ENCODE measurements around the gene HOXA3. TPM values are rescaled to one million over a fixed set of nuclear protein-coding genes. Genes with fewer than 3 reads are reported as not detected.

HOXA3 gene
- total and polyA plus RNA-seq, 2 donors (not counting 1 experiment from before 2014, with no cell fraction given): 0.68 to 1.5 TPM

DNA sequence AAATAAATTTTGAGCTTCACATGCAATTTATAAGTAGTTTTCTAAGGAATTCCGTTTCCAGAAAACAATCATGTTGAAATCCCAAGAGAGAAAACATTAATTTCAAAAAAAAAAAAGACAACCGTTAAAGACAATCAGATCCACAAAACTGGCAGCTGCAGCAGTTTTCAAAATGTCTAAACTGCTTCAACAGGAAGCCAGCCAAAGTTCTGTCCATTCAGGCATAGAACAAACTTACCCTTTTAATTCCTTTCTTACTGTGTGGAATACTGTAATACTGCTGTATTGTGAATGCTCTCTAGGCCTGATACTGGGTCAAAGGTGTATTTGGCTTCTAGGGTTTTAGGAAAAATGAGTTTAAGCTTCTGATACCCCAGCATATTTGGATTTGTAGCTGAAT is 88.2 kb downstream of the HOXA3 start:
- Histone ChIP-seq H3K4me3 (replicated peaks in 1 of 4; ENCODE audit: control extremely low read depth in 1 of 4, insufficient read depth in 1 of 4, low read depth in 3 of 4, low read length in 4 of 4) (no peak overlapping the region), H2AFZ (ENCODE audit: low read length) (no peak overlapping the region), H3K4me2 (ENCODE audit: extremely low read depth, insufficient read depth, low read length) (no peak overlapping the region), H3K9me3 (ENCODE audit: control insufficient read depth, insufficient read depth, low read depth, low read length) (no peaks in the 10 kb centered on the region), H3K27ac (ENCODE audit: insufficient read depth, low read length) (no peak overlapping the region), H3K9ac (ENCODE audit: insufficient read depth, low read length) (no peak overlapping the region), H3K27me3 (ENCODE audit: control insufficient read depth, insufficient read depth, low read length) (no peaks in the 10 kb centered on the region), H3K36me3 (ENCODE audit: control insufficient read depth, insufficient read depth, low read length) (no peaks in the 10 kb centered on the region), H3K79me2 (ENCODE audit: control insufficient read depth, insufficient read depth, low read length) (no peaks in the 10 kb centered on the region), H4K20me1 (ENCODE audit: control insufficient read depth, extremely low read depth, insufficient read depth, low read length) (no peaks in the 10 kb centered on the region), H3K4me1 (ENCODE audit: control insufficient read depth, extremely low read depth, insufficient read depth, low read length) (no peaks in the 10 kb centered on the region)
- TF ChIP-seq, protein P1, sequence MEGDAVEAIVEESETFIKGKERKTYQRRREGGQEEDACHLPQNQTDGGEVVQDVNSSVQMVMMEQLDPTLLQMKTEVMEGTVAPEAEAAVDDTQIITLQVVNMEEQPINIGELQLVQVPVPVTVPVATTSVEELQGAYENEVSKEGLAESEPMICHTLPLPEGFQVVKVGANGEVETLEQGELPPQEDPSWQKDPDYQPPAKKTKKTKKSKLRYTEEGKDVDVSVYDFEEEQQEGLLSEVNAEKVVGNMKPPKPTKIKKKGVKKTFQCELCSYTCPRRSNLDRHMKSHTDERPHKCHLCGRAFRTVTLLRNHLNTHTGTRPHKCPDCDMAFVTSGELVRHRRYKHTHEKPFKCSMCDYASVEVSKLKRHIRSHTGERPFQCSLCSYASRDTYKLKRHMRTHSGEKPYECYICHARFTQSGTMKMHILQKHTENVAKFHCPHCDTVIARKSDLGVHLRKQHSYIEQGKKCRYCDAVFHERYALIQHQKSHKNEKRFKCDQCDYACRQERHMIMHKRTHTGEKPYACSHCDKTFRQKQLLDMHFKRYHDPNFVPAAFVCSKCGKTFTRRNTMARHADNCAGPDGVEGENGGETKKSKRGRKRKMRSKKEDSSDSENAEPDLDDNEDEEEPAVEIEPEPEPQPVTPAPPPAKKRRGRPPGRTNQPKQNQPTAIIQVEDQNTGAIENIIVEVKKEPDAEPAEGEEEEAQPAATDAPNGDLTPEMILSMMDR (conservative IDR thresholded peaks at IDR 0.05 in 1 of 2, IDR thresholded peaks at IDR 0.05 in 1 of 2; ENCODE audit: low read depth in 1 of 2, low read length in 2 of 2): no peak
- TF ChIP-seq EZH2 (IDR thresholded peaks at IDR 0.05; ENCODE audit: low read length, missing control alignments): no peak
- DNase-seq (ENCODE audit: low read depth in 2 of 2): peak; percentile 45 to 51

DNA sequence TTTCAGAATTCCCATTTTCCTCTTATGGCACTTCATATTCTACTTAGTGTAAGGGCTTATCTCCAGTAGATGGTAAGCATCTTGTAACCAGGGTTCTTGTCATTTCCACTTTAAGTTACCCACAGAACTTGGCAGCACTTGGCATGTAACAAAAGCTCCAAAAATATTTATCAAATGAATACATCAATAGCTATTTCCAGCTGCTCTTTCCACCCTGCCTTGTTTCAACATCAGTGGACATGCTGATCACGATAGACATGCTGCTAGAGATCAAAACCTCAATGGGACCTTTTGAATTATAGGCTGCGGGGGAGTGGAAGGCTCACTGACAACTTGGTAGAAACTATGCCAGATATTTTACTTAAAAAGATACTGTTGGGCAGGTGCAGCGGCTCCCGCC is 89.4 kb downstream of the HOXA3 start:
- no peaks in the 10 kb centered on the region for H3K79me2 ChIP-seq (ENCODE audit: control insufficient read depth, insufficient read depth, low read length)
- H3K27me3 ChIP-seq (ENCODE audit: control insufficient read depth, insufficient read depth, low read length): no peaks in the 10 kb centered on the region
- no peak for TF ChIP-seq EZH2 (IDR thresholded peaks at IDR 0.05; ENCODE audit: low read length, missing control alignments)
- TF ChIP-seq, protein P1 (conservative IDR thresholded peaks at IDR 0.05 in 1 of 2, IDR thresholded peaks at IDR 0.05 in 1 of 2; ENCODE audit: low read depth in 1 of 2, low read length in 2 of 2): no peak
- H3K4me3 ChIP-seq (replicated peaks in 1 of 4; ENCODE audit: control extremely low read depth in 1 of 4, insufficient read depth in 1 of 4, low read depth in 3 of 4, low read length in 4 of 4): no peak overlapping the region
- H3K36me3 ChIP-seq (ENCODE audit: control insufficient read depth, insufficient read depth, low read length): no peaks in the 10 kb centered on the region
- H3K9me3 ChIP-seq (ENCODE audit: control insufficient read depth, insufficient read depth, low read depth, low read length): no peaks in the 10 kb centered on the region
- H3K9ac ChIP-seq (ENCODE audit: insufficient read depth, low read length): no peak overlapping the region
- no peaks in the 10 kb centered on the region for H4K20me1 ChIP-seq (ENCODE audit: control insufficient read depth, extremely low read depth, insufficient read depth, low read length)
- no peak overlapping the region for H2AFZ ChIP-seq (ENCODE audit: low read length)
- H3K4me2 ChIP-seq (ENCODE audit: extremely low read depth, insufficient read depth, low read length): no peak overlapping the region
- no peaks in the 10 kb centered on the region for H3K4me1 ChIP-seq (ENCODE audit: control insufficient read depth, extremely low read depth, insufficient read depth, low read length)
- DNase-seq (ENCODE audit: low read depth in 2 of 2): peak; percentile 16 to 20
- no peak overlapping the region for H3K27ac ChIP-seq (ENCODE audit: insufficient read depth, low read length)

Other genes starting within 250 kb of the HOXA3 start
- 0.50 and 0.51 TPM in 2 replicates for gene HOXA1, start 56.6 kb downstream of the HOXA3 start, total RNA-seq
- 0.58 and 0.83 TPM in 2 replicates for gene HOXA1, start 56.6 kb downstream of the HOXA3 start, polyA plus RNA-seq
- 1.0 and 1.3 TPM in 2 replicates for gene HOXA2, start 49.9 kb downstream of the HOXA3 start, total RNA-seq
- gene HOXA2, start 49.9 kb downstream of the HOXA3 start, polyA plus RNA-seq: 2.3 and 2.6 TPM in 2 replicates
- gene HOXA4, start 21.8 kb downstream of the HOXA3 start, total RNA-seq: 0.33 and 0.51 TPM in 2 replicates
- gene HOXA4, start 21.8 kb downstream of the HOXA3 start, polyA plus RNA-seq: 2.4 and 3.6 TPM in 2 replicates
- 18.3 and 22.1 TPM in 2 replicates for gene HOXA5, start 8.9 kb downstream of the HOXA3 start, total RNA-seq
- gene HOXA5, start 8.9 kb downstream of the HOXA3 start, polyA plus RNA-seq: 16.6 and 35.6 TPM in 2 replicates
- gene HOXA6, start 4.8 kb downstream of the HOXA3 start, total RNA-seq: 3.6 and 4.4 TPM in 2 replicates
- gene HOXA6, start 4.8 kb downstream of the HOXA3 start, polyA plus RNA-seq: 0.70 and 1.2 TPM in 2 replicates
- 1.0 and 1.2 TPM in 2 replicates for gene HOXA7, start 4.1 kb upstream of the HOXA3 start, total RNA-seq
- 5.3 and 5.9 TPM in 2 replicates for gene HOXA7, start 4.1 kb upstream of the HOXA3 start, polyA plus RNA-seq
- gene HOXA9, start 13.0 kb upstream of the HOXA3 start, total RNA-seq: under 0.01 TPM in 1 of 2 replicates, not detected in the other
- 0.08 and 0.11 TPM in 2 replicates for gene HOXA9, start 13.0 kb upstream of the HOXA3 start, polyA plus RNA-seq
- gene HOXA10, start 21.7 kb upstream of the HOXA3 start, total RNA-seq: under 0.01 and 0.17 TPM in 2 replicates
- gene HOXA10, start 21.7 kb upstream of the HOXA3 start, polyA plus RNA-seq: 0.25 and 1.00 TPM in 2 replicates
- not detected in 2 replicates for gene HOXA11, start 32.6 kb upstream of the HOXA3 start, total RNA-seq
- gene HOXA11, start 32.6 kb upstream of the HOXA3 start, polyA plus RNA-seq: 0.03 and 0.18 TPM in 2 replicates
- not detected in 2 replicates for gene HOXA13, start 47.5 kb upstream of the HOXA3 start, total RNA-seq
- gene HOXA13, start 47.5 kb upstream of the HOXA3 start, polyA plus RNA-seq: not detected in 2 replicates
- gene EVX1, start 90.2 kb upstream of the HOXA3 start, total RNA-seq: not detected in 2 replicates
- not detected in 2 replicates for gene EVX1, start 90.2 kb upstream of the HOXA3 start, polyA plus RNA-seq

Data from fibroblast of lung (primary cell).